Ascending aorta (tissue), 2 donors: Measurements from ENCODE around the gene IL20RA. TPM values are rescaled to one million over a fixed set of nuclear protein-coding genes. Genes with fewer than 3 reads are reported as not detected.
"Not testable (repeated sequence)": the region's sequence is repeated elsewhere in the genome, so short reads cannot be mapped to it uniquely, and the experiment has no call there.

Experiments
- DNase-seq, 2 donors: peaks; one replicate each; pipeline ENCODE4 v3.0.0-alpha.2; 2019; ENCODE audit warnings: low spot score in 2 of 2
- H3K27ac ChIP-seq, 2 donors: fragments of 200-600 bp; sonication (generic); one replicate each; pipeline ENCODE4 v1.5.1; 2016 to 2017; ENCODE audit warnings: mild to moderate bottlenecking in 1 of 2
- H3K27me3 ChIP-seq: fragments of 200-600 bp; sonication (generic); one replicate; pipeline ENCODE4 v1.5.1; 2017
- H3K36me3 ChIP-seq, 2 donors: fragments of 200-600 bp; sonication (generic); one replicate each; pipeline ENCODE4 v1.5.1; 2016
- H3K4me1 ChIP-seq, 2 donors: fragments of 200-600 bp; sonication (generic); one replicate each; pipeline ENCODE4 v1.5.1; 2016 to 2017; ENCODE audit warnings: mild to moderate bottlenecking in 1 of 2
- H3K4me3 ChIP-seq, 2 donors: fragments of 200-600 bp; sonication (generic); one replicate each; pipeline ENCODE4 v1.5.1; 2016 to 2017; ENCODE audit warnings: mild to moderate bottlenecking in 1 of 2
- H3K9me3 ChIP-seq, 2 donors: fragments of 200-600 bp; sonication (generic); one replicate each; pipeline ENCODE4 v1.5.1; 2016
- CTCF ChIP-seq, 3 experiments: fragments of 200-600 bp in 2 of 3; fragments of 450-650 bp in 1 of 3; sonication (generic) in 2 of 3; IDR thresholded peaks; one replicate each; pipeline ENCODE4 v1.5.1; 2016 to 2019; ENCODE audit warnings: antibody characterized with exemption in 3 of 3, mild to moderate bottlenecking in 1 of 3, moderate library complexity in 1 of 3
- intact Hi-C: fragments of 100-400 bp; cut with DNase I; formaldehyde crosslinking; loops from one replicate; pipeline ENCODE4 v1.15.1; 2023
- total RNA-seq: library from RNA; depleted of rRNA; stranded (reverse); fragments of >200 nt; gene quantifications from one replicate; pipeline ENCODE4 v1.1.0, GENCODE V29; 2016

The IL20RA gene
- total RNA-seq, 1 donor from 2014 or later: not detected

GRCh38 chr6:137076277-137077068 is 31.7 kb upstream of the IL20RA start:
- no peaks in the 10 kb centered on the region for H3K4me1 ChIP-seq
- peak in 1 of 2 donors; percentile 67 for DNase-seq
- no peaks in the 10 kb centered on the region for H3K36me3 ChIP-seq
- no peak overlapping the region for H3K27ac ChIP-seq
- intact Hi-C loops: loop anchor here (5.0 kb wide), 2 partner anchors 236 to 566 kb away; no protein-coding TSS in a partner anchor
- H3K4me3 ChIP-seq: no peak overlapping the region
- peak; percentile 35 to 58 (median 45) for TF ChIP-seq CTCF (IDR thresholded peaks at IDR 0.05)
- no peaks in the 10 kb centered on the region for H3K27me3 ChIP-seq
- H3K9me3 ChIP-seq: no peaks in the 10 kb centered on the region

GRCh38 chr6:137075790-137076189 is 31.0 kb upstream of the IL20RA start:
- not testable (repeated sequence) for H3K4me3 ChIP-seq, H3K27me3 ChIP-seq, DNase-seq, H3K36me3 ChIP-seq, H3K4me1 ChIP-seq, H3K27ac ChIP-seq, H3K9me3 ChIP-seq
- intact Hi-C loops: loop anchor here (5.0 kb wide), 2 partner anchors 237 to 567 kb away; no protein-coding TSS in a partner anchor

DNA sequence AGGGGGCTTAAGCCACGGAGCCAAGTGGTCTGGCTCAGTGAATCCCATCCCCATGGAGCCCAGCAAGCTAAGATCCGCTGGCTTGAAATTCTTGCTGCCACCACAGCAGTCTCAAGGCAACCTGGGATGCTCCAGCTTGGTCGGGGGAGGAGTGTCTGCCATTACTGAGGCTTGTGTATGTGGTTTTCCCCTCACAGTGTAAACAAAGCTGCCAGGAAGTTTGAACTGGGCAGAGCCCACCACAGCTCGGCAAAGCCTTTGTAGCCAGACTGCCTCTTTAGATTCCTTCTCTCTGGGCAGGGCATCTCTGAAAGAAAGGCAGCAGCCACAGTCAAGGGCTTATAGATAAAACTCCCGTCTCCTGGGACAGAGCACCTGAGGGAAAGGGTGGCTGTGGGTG is 25.5 kb upstream of the IL20RA start:
- intact Hi-C loops: no loop called here
- Histone ChIP-seq H3K27me3 (no peaks in the 10 kb centered on the region), H3K4me1 (no peaks in the 10 kb centered on the region), H3K4me3 (no peak overlapping the region), H3K27ac (no peak overlapping the region), H3K36me3 (no peaks in the 10 kb centered on the region), H3K9me3 (no peaks in the 10 kb centered on the region)
- no peak for TF ChIP-seq CTCF (IDR thresholded peaks at IDR 0.05)
- no peak for DNase-seq

GRCh38 chr6:137067399-137067798 is 22.6 kb upstream of the IL20RA start:
- intact Hi-C loops: no loop called here
- TF ChIP-seq CTCF (IDR thresholded peaks at IDR 0.05): no peak
- Histone ChIP-seq H3K27ac (no peak overlapping the region), H3K4me1 (no peaks in the 10 kb centered on the region), H3K4me3 (no peak overlapping the region), H3K9me3 (no peaks in the 10 kb centered on the region), H3K36me3 (no peaks in the 10 kb centered on the region), H3K27me3 (no peaks in the 10 kb centered on the region)
- no peak for DNase-seq

GRCh38 chr6:137058037-137058436 is 13.3 kb upstream of the IL20RA start:
- no peak overlapping the region for H3K27ac ChIP-seq
- no peaks in the 10 kb centered on the region for H3K36me3 ChIP-seq
- H3K27me3 ChIP-seq: no peaks in the 10 kb centered on the region
- no peaks in the 10 kb centered on the region for H3K9me3 ChIP-seq
- intact Hi-C loops: no loop called here
- no peak overlapping the region for H3K4me3 ChIP-seq
- TF ChIP-seq CTCF (IDR thresholded peaks at IDR 0.05): no peak
- no peak for DNase-seq
- H3K4me1 ChIP-seq: no peaks in the 10 kb centered on the region

DNA sequence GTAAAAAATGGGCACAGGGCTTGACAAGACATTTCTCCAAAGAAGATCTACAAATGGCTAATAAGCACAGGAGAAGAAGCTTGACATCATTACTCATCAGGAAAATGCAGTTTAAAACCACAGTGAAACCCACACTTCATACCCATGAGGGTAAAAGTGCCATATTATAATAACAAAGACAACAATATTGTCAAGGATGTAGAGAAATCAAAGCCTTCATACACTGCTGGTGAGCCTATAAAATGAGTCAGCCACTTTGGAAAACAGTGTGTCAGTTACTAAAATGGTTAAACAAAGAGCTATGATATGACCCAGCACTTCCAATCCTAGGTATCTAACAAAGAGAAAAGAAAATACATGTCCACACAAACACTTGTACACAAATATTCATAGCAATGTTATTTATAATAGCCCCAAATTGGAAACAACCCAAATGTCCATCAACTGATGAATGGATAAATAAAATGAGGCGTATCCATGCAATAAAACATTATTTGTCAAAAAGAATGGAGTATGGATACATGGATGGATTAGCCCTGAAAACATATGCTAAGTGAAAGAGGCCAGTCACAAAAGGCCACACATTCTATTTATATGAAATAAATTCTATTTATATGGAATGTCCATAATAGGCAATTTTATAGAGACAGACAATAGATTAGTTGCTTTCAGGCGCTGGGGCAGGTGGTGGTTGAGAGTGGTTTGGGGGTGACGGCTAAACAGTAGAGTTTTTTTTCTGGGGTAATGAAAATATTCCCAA is 11.5 kb upstream of the IL20RA start:
- no peak for DNase-seq
- Histone ChIP-seq H3K27ac (no peak overlapping the region), H3K4me3 (no peak overlapping the region), H3K4me1 (no peaks in the 10 kb centered on the region), H3K27me3 (no peaks in the 10 kb centered on the region), H3K9me3 (no peaks in the 10 kb centered on the region), H3K36me3 (no peaks in the 10 kb centered on the region)
- intact Hi-C loops: no loop called here
- TF ChIP-seq CTCF (IDR thresholded peaks at IDR 0.05): no peak
